ENCODE data around the gene GPATCH1.

The GPATCH1 gene

GRCh38 chr19:33156334-33156733, 75.4 kb downstream of the GPATCH1 start:
- H3K4me2 ChIP-seq (ENCODE audit: low read depth, low read length, poor library complexity, severe bottlenecking), result no peak overlapping the region

GRCh38 chr19:33157906-33158305, 76.9 kb downstream of the GPATCH1 start:
- H3F3A ChIP-seq (ENCODE audit: insufficient read depth), result no peaks in the 10 kb centered on the region
- no peaks in the 10 kb centered on the region for H3K79me2 ChIP-seq (ENCODE audit: insufficient read depth, low read length)
- no peaks in the 10 kb centered on the region for H3K9me3 ChIP-seq (ENCODE audit: insufficient read depth, low read length)
- H3K4me3 ChIP-seq (ENCODE audit: insufficient read depth, low read length, poor library complexity, severe bottlenecking), result no peak overlapping the region
- H3K9me2 ChIP-seq (replicated peaks; ENCODE audit: insufficient read depth, low read length), result no peaks in the 10 kb centered on the region
- H2AFZ ChIP-seq (ENCODE audit: low read depth, low read length, severe bottlenecking), result no peak overlapping the region
- H3K4me2 ChIP-seq (ENCODE audit: low read depth, low read length, poor library complexity, severe bottlenecking), result no peak overlapping the region
- H4K20me1 ChIP-seq (ENCODE audit: low read depth, low read length), result no peaks in the 10 kb centered on the region
- H3K27me3 ChIP-seq (ENCODE audit: low read length), result no peaks in the 10 kb centered on the region
- H3K9ac ChIP-seq (ENCODE audit: low read length), result no peak overlapping the region
- TF ChIP-seq EZH2phosphoT487 (conservative IDR thresholded peaks at IDR 0.05; ENCODE audit: low read length) (no peak), CTCF (IDR thresholded peaks at IDR 0.05; ENCODE audit: insufficient read depth, low read length, poor library complexity, severe bottlenecking) (no peak)
- H3K27ac ChIP-seq (ENCODE audit: low read depth, low read length), result no peak overlapping the region
- no peaks in the 10 kb centered on the region for H3K36me3 ChIP-seq (ENCODE audit: low read length)

More at GRCh38 chr19:33156334-33156733, 75.4 kb downstream of the GPATCH1 start:
- Histone ChIP-seq H2AFZ (ENCODE audit: low read depth, low read length, severe bottlenecking) (no peak overlapping the region), H3K36me3 (ENCODE audit: low read length) (no peaks in the 10 kb centered on the region), H3K9ac (ENCODE audit: low read length) (no peak overlapping the region), H3K79me2 (ENCODE audit: insufficient read depth, low read length) (no peaks in the 10 kb centered on the region), H3K27ac (ENCODE audit: low read depth, low read length) (no peak overlapping the region), H3K9me3 (ENCODE audit: insufficient read depth, low read length) (no peaks in the 10 kb centered on the region), H3K9me2 (replicated peaks; ENCODE audit: insufficient read depth, low read length) (no peaks in the 10 kb centered on the region), H3F3A (ENCODE audit: insufficient read depth) (no peaks in the 10 kb centered on the region), H4K20me1 (ENCODE audit: low read depth, low read length) (no peaks in the 10 kb centered on the region), H3K27me3 (ENCODE audit: low read length) (no peaks in the 10 kb centered on the region), H3K4me3 (ENCODE audit: insufficient read depth, low read length, poor library complexity, severe bottlenecking) (no peak overlapping the region)
- no peak for TF ChIP-seq CTCF (IDR thresholded peaks at IDR 0.05; ENCODE audit: insufficient read depth, low read length, poor library complexity, severe bottlenecking)
- TF ChIP-seq EZH2phosphoT487 (conservative IDR thresholded peaks at IDR 0.05; ENCODE audit: low read length), result no peak

- Histone ChIP-seq H3K79me2 (ENCODE audit: insufficient read depth, low read length) (no peaks in the 10 kb centered on the region), H3K4me3 (ENCODE audit: insufficient read depth, low read length, poor library complexity, severe bottlenecking) (no peak overlapping the region), H3K4me2 (ENCODE audit: low read depth, low read length, poor library complexity, severe bottlenecking) (no peak overlapping the region), H3F3A (ENCODE audit: insufficient read depth) (no peaks in the 10 kb centered on the region), H3K27ac (ENCODE audit: low read depth, low read length) (no peak overlapping the region), H2AFZ (ENCODE audit: low read depth, low read length, severe bottlenecking) (no peak overlapping the region), H3K36me3 (ENCODE audit: low read length) (no peaks in the 10 kb centered on the region), H3K27me3 (ENCODE audit: low read length) (no peaks in the 10 kb centered on the region), H3K9me3 (ENCODE audit: insufficient read depth, low read length) (no peaks in the 10 kb centered on the region), H4K20me1 (ENCODE audit: low read depth, low read length) (no peaks in the 10 kb centered on the region), H3K9ac (ENCODE audit: low read length) (no peak overlapping the region), H3K9me2 (replicated peaks; ENCODE audit: insufficient read depth, low read length) (no peaks in the 10 kb centered on the region)
- TF ChIP-seq CTCF (IDR thresholded peaks at IDR 0.05; ENCODE audit: insufficient read depth, low read length, poor library complexity, severe bottlenecking) (no peak), EZH2phosphoT487 (conservative IDR thresholded peaks at IDR 0.05; ENCODE audit: low read length) (no peak)
Measured at GRCh38 chr19:33158365-33158764, 77.4 kb downstream of the GPATCH1 start.
